IMR-90 (cell line): Measurements from ENCODE around the gene PRRC2B. TPM values are rescaled to one million over a fixed set of nuclear protein-coding genes. Genes with fewer than 3 reads are reported as not detected.
"Not testable (repeated sequence)": the region's sequence is repeated elsewhere in the genome, so short reads cannot be mapped to it uniquely, and the experiment has no call there.

Experiments used
- ATAC-seq: fragments of 200-7000 bp; cut with Tn5 transposase; 2 replicates; pipeline ENCODE4 v1.9.1; 2020; ENCODE audit warnings: low read depth, mild to moderate bottlenecking, moderate library complexity
- BruUV-seq: library from RNA; stranded (reverse); fragments of 400-500 nt; replicated peaks from 2 replicates; lab custom pipeline; 2021; lab: Mats Ljungman, UMichigan
- CTCF ChIA-PET: fragments of 300-600 bp; formaldehyde crosslinking; extraction: SDS; loops from one replicate; lab custom pipeline; 2021; ENCODE audit warnings: antibody characterized with exemption; lab: Yijun Ruan, JAX
- POLR2A ChIA-PET: fragments of 300-600 bp; sonication (Branson Sonifier 250); formaldehyde crosslinking; loops from one replicate; lab custom pipeline; 2022; ENCODE audit warnings: antibody characterized with exemption; ENCODE audit not compliant: unreplicated experiment; lab: Charles Lee
- DNase-seq: peaks from one replicate; pipeline ENCODE4 v3.0.0; 2013
- H2AFZ ChIP-seq: replicated peaks from 2 replicates; pipeline ENCODE3; 2013; ENCODE audit warnings: low read length, mild to moderate bottlenecking; ENCODE audit not compliant: poor library complexity
- H2AK5ac ChIP-seq: 2 replicates; pipeline ENCODE4 v1.6.1; 2013; ENCODE audit warnings: low read depth, low read length, inconsistent platforms
- H2AK9ac ChIP-seq: replicated peaks from 2 replicates; pipeline ENCODE3; 2013; ENCODE audit warnings: mild to moderate bottlenecking, low read depth, low read length, moderate library complexity; ENCODE audit not compliant: poor library complexity
- H2BK120ac ChIP-seq: 2 replicates; pipeline ENCODE4 v1.6.1; 2013; ENCODE audit warnings: low read depth, low read length, inconsistent platforms
- H2BK15ac ChIP-seq: 3 replicates; pipeline ENCODE4 v1.6.1; 2013; ENCODE audit warnings: low read depth, low read length, inconsistent platforms
- H2BK20ac ChIP-seq: 2 replicates; pipeline ENCODE4 v1.6.1; 2013; ENCODE audit warnings: low read depth, mild to moderate bottlenecking, inconsistent platforms, low read length, moderate library complexity
- H2BK5ac ChIP-seq: 2 replicates; pipeline ENCODE4 v1.6.1; 2013; ENCODE audit warnings: mild to moderate bottlenecking, low read depth, low read length, inconsistent platforms; ENCODE audit not compliant: poor library complexity, severe bottlenecking
- H3K14ac ChIP-seq: replicated peaks from 2 replicates; pipeline ENCODE4 v1.6.1; 2013; ENCODE audit warnings: low read depth, low read length, inconsistent platforms
- H3K18ac ChIP-seq: 2 replicates; pipeline ENCODE4 v1.6.1; 2013; ENCODE audit warnings: low read depth, low read length, control low read depth
- H3K23ac ChIP-seq: 2 replicates; pipeline ENCODE4 v1.6.1; 2013; ENCODE audit warnings: low read depth, low read length, inconsistent platforms
- H3K27ac ChIP-seq: 2 replicates; pipeline ENCODE4 v1.5.1; 2013; ENCODE audit warnings: mild to moderate bottlenecking, control low read depth, low read length; ENCODE audit not compliant: insufficient read depth
- H3K27me3 ChIP-seq: 2 replicates; pipeline ENCODE4 v1.6.1; 2013; ENCODE audit warnings: low read length; ENCODE audit not compliant: control insufficient read depth, insufficient read depth
- H3K36me3 ChIP-seq: 2 replicates; pipeline ENCODE4 v1.6.1; 2013; ENCODE audit warnings: low read length, mixed read lengths; ENCODE audit not compliant: control insufficient read depth, insufficient read depth
- H3K4ac ChIP-seq: 2 replicates; pipeline ENCODE4 v1.6.1; 2013; ENCODE audit warnings: low read depth, low read length, inconsistent platforms
- H3K4me1 ChIP-seq: 2 replicates; pipeline ENCODE4 v1.6.1; 2013; ENCODE audit warnings: low read length, mixed read lengths; ENCODE audit not compliant: control insufficient read depth, insufficient read depth
- H3K4me2 ChIP-seq: 2 replicates; pipeline ENCODE4 v1.6.1; 2013; ENCODE audit warnings: low read depth, mild to moderate bottlenecking, control low read depth, low read length, moderate library complexity
- H3K4me3 ChIP-seq: 2 replicates; pipeline ENCODE4 v1.5.1; 2013; ENCODE audit warnings: low read depth, mild to moderate bottlenecking, control low read depth, low read length, moderate library complexity; ENCODE audit not compliant: insufficient read depth
- H3K56ac ChIP-seq: 2 replicates; pipeline ENCODE4 v1.6.1; 2013; ENCODE audit warnings: low read length, inconsistent platforms; ENCODE audit not compliant: insufficient read depth; ENCODE audit errors: extremely low read depth
- H3K79me1 ChIP-seq, 2 experiments: 2 replicates each; pipeline ENCODE4 v1.6.1; 2013; ENCODE audit warnings: low read length in 2 of 2, inconsistent platforms in 1 of 2, low read depth in 1 of 2
- H3K9ac ChIP-seq: 2 replicates; pipeline ENCODE4 v1.6.1; 2013; ENCODE audit warnings: low read depth, low read length, control low read depth
- H3K9me1 ChIP-seq: 2 replicates; pipeline ENCODE4 v1.6.1; 2013; ENCODE audit warnings: low read length, inconsistent platforms; ENCODE audit not compliant: insufficient read depth
- H3K9me3 ChIP-seq: 2 replicates; pipeline ENCODE4 v1.6.1; 2013; ENCODE audit warnings: low read length; ENCODE audit not compliant: control insufficient read depth, insufficient read depth
- H4K20me1 ChIP-seq: 2 replicates; pipeline ENCODE4 v1.6.1; 2013; ENCODE audit warnings: low read length, inconsistent platforms; ENCODE audit not compliant: insufficient read depth
- H4K5ac ChIP-seq: 2 replicates; pipeline ENCODE4 v1.6.1; 2013; ENCODE audit warnings: mild to moderate bottlenecking, low read depth, low read length, control low read depth
- H4K8ac ChIP-seq, 2 experiments: 2 replicates each; pipeline ENCODE4 v1.6.1; 2013; ENCODE audit warnings: low read depth in 2 of 2, low read length in 2 of 2, control low read depth in 1 of 2, inconsistent platforms in 1 of 2
- H4K91ac ChIP-seq: 2 replicates; pipeline ENCODE4 v1.6.1; 2013; ENCODE audit warnings: low read depth, low read length, inconsistent platforms; ENCODE audit not compliant: insufficient read depth
- WGBS, 2 experiments: methylation state at CpG; one replicate each; pipeline versions ENCODE4 v1.1.5 to v1.1.7; 2013; ENCODE audit warnings: missing lambda C conversion rate in 2 of 2; ENCODE audit not compliant: insufficient read length in 1 of 2; ENCODE audit errors: extremely low coverage in 2 of 2; 5-methylcytosine and 5-hydroxymethylcytosine counted together
- dilution Hi-C: fragments of 300-500 bp; cut with HindIII; formaldehyde crosslinking; loops from one replicate; pipeline ENCODE4 v1.14.3; 2018; ENCODE audit warnings: low sequenced_read_pairs; ENCODE audit not compliant: unreplicated experiment
- in situ Hi-C: fragments of 300-500 bp; cut with MboI; formaldehyde crosslinking; loops from 3 replicates; pipeline ENCODE4 v1.14.3; 2019; ENCODE audit warnings: low sequenced_read_pairs, inconsistent platforms, mixed read lengths
- intact Hi-C: fragments of 100-400 bp; cut with micrococcal nuclease; formaldehyde crosslinking; loops from 2 replicates; pipeline ENCODE4 v1.10.0; 2022
- polyA plus RNA-seq, 3 experiments: library from polyadenylated mRNA; depleted of rRNA; stranded (reverse); fragments of >200 nt; gene quantifications; 2 replicates each; pipeline ENCODE4 v1.2.3, GENCODE V29; 2012; ENCODE audit warnings: low replicate concordance in 1 of 3
- total RNA-seq: library from RNA; depleted of rRNA; stranded (reverse); fragments of >200 nt; gene quantifications from 2 replicates; pipeline ENCODE4 v1.2.3, GENCODE V29; 2012

The PRRC2B gene
- total and polyA plus RNA-seq, 2 of the 4 experiments (the other 2 are of a cell fraction): 19.4 to 39.1 TPM

GRCh38 chr9:131374638-131375037 lies 19.2 kb upstream of the PRRC2B start:
- ATAC-seq, POLR2A ChIA-PET, H3K9me3 ChIP-seq, BruUV-seq, H3K4me1 ChIP-seq, H2AFZ ChIP-seq, DNase-seq, H2BK15ac ChIP-seq, H2BK5ac ChIP-seq, intact Hi-C loops, H2AK5ac ChIP-seq, H2BK20ac ChIP-seq, H4K20me1 ChIP-seq, H3K14ac ChIP-seq, H3K9ac ChIP-seq, H3K9me1 ChIP-seq, H3K4me3 ChIP-seq, H3K27ac ChIP-seq, H3K27me3 ChIP-seq, CTCF ChIA-PET, H3K18ac ChIP-seq, H3K79me1 ChIP-seq, H3K36me3 ChIP-seq, H4K5ac ChIP-seq, dilution Hi-C loops, H3K23ac ChIP-seq, H2BK120ac ChIP-seq, H4K8ac ChIP-seq, H3K4me2 ChIP-seq, H4K91ac ChIP-seq, in situ Hi-C loops, H3K56ac ChIP-seq, H3K4ac ChIP-seq: not testable (repeated sequence)
- no CpG with 5 or more reads among the region's 5 CpGs for WGBS, 2 experiments
- peak overlapping the region; percentile 45 for H2AK9ac ChIP-seq
